Dedifferentiated amniotic fluid mesenchymal stem cell (primary cell): ENCODE measurements around the gene ACSBG1.
"Not testable (repeated sequence)": the region's sequence is repeated elsewhere in the genome, so short reads cannot be mapped to it uniquely, and the experiment has no call there.

Experiments used
- DNase-seq: peaks from one replicate; pipeline ENCODE4 v3.0.0-alpha.2; 2016; ENCODE audit errors: extremely low spot score

Gene ACSBG1

DNA sequence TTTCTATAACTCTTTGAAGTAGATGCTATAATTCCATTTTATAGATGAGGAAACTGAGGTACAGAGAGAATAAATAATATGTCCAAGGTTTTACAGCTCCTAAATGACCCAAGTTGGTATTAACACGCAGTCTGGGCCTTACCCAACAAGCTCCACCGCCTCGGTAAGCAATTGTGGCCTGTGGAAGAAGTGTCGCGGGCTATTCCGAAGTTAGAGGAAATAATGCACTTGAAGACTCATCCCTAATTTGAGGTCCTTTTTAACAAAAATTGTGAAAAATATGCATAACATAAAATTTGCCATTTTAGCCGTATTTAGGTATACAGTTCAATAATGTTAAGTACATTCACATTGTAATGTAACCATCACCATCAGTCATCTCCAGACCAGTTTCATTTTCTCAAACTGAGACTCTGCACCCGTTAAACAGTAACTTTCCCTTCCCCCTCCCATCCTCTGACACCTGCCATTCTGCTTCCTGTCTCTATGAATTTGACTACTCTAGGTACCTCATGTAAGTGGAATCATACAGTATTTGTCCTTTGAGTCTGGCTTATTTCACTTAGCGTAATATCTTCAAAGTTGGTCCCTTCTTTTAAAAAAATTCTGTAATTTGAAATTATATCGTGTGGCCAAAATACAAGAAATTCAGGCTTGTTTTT lies 67.0 kb downstream of the ACSBG1 start:
- DNase-seq, result no peak

GRCh38 chr15:78164010-78164409 lies 70.4 kb downstream of the ACSBG1 start:
- DNase-seq, result no peak

GRCh38 chr15:78162038-78162437 lies 72.3 kb downstream of the ACSBG1 start:
- DNase-seq, result no peak

DNA sequence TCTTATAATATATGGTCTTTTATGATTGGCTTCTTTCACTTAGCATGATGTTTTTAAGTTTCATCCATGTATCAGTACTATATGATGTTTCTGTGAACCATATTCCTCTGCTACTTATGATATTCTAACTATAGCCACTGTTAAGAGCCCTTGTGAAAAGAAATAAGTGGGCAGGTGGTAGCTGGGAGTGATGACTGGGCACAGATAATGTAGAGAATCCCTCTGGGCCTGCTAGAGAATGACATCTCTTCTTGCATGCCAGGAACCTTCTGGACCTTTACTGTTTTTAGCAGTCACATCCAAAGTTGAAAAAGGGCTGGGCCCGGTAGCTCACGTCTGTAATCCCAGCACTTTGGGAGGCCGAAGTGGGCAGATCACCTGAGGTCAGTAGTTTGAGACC lies 75.0 kb downstream of the ACSBG1 start:
- DNase-seq, result no peak

- DNase-seq, result no peak
Measured at GRCh38 chr15:78157203-78157602, 77.2 kb downstream of the ACSBG1 start.

- DNase-seq, result no peak
Measured at GRCh38 chr15:78156653-78157052, 77.7 kb downstream of the ACSBG1 start.

DNA sequence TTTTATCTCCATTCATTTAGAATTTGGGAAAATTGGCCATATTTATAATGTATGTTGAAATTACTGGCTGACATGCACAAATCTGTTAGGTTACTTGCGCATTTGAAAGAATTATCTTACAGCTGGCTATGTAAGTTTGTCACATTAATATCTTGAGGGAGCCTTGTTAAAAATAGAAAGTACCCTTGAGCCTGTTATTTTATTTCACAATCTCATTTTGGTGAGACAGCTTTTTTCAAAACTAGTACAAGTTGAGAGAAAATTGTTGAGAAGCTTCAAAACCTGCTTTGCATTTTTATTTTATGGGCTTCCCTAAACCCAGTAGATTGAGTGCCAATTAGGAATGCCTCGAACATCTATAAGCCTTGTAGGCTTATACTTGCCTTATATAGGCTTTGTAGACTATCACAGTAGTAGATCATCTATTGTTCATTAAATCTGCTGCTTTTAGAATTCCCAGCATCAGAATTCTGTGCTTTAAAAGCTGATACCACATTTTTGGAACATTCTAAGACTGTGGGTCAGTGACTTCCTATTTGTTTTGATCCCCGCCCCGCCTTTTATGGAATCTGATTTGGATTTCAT lies 78.9 kb downstream of the ACSBG1 start:
- no peak for DNase-seq

GRCh38 chr15:78154955-78155354 lies 79.4 kb downstream of the ACSBG1 start:
- DNase-seq, result no peak

DNA sequence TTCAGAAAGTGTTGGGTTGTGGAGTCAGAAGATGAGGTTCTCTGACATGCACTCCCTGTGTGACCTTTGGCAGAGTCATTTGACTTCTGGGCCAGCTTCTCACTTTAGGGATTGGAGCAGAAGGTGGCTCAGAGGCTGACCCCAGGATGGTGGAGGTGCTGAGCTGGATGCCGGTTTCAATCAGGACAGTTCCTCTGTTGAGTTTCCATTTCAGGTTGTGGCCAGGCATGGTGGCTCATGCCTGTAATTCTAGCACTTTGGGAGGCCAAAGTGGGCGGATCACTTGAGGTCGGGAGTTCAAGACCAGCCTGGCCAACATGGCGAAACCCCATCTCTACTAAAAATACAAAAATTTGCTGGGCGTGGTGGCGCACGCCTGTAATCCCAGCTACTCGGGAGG lies 83.3 kb downstream of the ACSBG1 start:
- DNase-seq, result not testable (repeated sequence)

DNA sequence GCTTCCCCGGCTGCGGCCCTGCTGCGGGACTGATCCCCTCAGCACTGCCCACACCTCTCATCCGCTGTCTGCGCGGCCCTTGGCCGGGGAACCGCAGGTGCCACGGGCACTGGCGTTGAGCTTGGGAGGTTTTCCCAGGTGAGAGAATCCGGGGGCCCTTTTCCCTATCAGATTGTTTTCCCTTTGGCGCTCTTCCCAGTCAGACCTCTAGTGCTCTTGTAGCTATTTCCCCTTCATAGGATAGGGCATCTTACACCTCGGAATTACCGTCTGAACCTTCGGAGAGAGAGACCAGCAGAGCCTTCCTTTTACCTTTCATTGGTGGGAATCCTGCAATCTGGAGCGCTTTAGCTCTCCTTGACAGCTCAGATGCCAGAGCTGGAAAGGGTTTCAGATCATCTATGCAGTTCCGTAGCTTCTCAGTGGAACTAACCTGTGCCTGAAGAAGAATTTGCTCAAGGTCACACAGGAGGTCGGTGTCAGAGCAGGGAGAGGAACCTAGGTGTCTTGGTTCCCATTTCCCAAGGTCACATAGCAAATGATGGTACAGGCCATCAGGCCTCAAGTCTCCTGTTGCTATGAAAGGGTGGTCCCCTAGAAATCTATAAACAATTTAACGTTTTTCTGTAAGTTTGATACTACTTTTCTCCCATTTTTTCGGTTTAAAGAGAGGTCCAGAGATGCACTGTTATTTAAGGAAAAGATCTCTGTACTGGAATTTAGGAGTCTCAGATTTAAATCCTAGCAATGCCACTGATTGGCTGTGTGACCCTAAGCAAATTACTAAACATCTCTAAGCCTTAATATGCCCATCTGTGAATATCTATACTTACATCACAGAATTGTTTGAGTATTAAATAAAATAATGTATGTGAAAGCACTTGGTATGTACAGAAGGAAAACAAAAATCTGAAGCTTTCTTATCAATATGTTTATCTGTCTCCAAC lies 84.3 kb downstream of the ACSBG1 start:
- DNase-seq, result no peak

- peak; percentile 97 for DNase-seq
Measured at GRCh38 chr15:78149068-78149804, 85.1 kb downstream of the ACSBG1 start, which contains the start of gene IDH3A. IDH3A (plus strand) TSS chr15:78149362; CDS start chr15:78149404, 42 bp downstream.

DNA sequence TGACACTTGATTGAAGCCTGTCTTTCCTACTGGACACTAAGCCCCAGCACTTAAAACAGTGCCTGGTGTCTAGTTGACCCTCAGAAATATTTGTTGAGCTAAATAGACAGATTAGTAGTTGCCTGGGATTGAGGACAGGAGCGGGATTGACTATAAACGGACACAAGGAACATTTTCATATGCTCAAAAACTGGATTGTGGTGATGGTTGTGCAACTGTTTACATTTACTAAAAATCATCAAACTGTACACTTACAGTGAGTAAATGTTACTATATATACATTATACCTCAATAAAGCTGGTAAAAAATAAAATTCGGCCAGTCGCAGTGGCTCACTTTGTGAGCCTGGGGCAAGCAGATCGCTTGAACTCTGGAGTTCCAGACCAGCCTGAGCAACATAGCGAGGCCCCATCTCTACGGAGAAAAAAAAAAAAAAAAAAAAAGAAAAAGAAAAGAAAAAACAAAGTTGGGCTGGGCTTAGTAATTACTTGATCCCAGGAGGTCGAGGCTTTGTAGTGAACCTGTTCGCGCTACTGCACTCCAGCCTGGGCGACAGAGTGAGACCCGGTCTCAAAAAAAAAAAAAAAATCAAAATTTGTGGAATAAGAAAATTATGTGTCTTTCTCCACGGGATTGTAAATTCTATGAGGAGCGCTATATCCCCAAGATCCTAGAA lies 85.8 kb downstream of the ACSBG1 start:
- DNase-seq, result no peak

DNA sequence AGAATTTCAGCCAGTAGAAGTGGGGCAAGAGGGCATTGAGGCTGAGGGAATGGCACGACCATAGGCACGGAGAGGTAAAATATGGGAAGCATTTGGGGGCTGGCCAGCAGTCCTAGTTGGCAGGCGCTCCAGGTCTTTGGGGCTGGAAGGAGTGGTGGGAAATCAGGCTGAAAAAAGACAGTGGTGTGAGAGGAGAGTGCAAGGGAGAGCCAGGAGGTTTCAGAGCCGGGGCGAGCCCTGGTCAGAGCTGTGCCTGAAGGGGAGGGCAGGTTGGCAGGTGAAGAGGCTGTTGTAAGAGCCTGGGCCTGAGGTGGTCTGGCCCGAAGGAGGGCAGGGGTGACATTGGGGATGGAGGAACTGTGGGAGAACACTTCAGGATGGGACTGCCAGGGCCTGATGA lies 86.8 kb downstream of the ACSBG1 start:
- no peak for DNase-seq

GRCh38 chr15:78146425-78147154 lies 87.8 kb downstream of the ACSBG1 start:
- DNase-seq, result no peak

DNA sequence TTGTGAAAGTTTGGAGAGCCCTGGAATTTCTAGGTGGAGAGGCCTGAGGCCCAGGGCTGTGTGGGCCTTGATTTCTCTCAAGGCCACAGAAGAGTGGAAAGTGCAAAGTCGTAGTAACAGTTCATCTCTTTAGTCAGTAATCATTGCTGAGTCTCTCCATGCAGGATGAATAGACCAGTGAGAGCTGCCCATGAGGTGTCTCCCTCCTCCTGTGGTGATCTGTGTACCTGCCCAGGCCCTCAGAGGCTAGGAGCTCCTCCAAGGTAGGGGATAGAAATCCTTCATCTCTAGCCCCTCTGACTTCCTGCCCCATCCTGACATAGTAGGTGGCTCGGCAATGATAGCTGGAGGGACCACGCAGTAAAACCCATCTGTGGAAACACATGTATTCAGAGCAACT lies 92.0 kb downstream of the ACSBG1 start:
- DNase-seq, result no peak

DNA sequence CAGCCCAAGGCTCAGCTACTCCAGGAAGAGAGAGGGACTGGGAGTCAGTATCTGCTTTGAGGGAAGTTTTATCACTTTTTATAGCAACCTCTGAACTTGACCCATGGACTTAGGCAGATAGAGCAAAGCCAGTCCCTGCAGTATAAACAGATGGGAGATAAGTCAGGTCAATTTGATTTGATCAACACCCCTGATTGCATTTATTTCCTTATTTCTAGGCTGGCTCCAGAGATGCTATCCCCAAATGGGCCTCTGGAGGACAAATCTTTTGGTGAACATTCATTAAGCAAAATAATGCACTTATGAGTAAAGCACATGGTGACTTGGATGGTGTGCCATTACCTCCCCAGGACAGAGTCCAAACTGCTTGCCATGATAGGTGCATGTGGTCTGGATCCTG lies 94.1 kb downstream of the ACSBG1 start:
- DNase-seq, result no peak

GRCh38 chr15:78139578-78139977 lies 94.8 kb downstream of the ACSBG1 start:
- no peak for DNase-seq

DNA sequence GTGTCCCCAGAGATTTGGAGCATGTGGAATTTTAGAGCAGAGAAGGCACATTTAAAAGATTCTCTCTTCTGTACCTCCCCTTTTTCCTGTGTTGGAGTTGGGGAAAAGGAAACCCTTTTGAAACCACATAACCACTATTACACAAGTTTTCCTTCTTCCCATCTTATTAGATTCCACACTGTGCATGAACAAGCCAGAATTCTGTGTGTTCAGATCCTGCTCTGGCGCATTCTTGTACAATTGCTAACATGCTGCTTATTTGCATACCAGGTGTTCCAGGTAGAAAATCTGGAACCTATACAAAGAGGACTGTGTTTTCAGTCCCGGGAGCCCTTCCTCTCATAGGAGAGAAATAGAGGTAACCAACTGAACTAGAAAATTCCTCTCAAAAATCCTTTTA lies 100.6 kb downstream of the ACSBG1 start:
- no peak for DNase-seq

DNA sequence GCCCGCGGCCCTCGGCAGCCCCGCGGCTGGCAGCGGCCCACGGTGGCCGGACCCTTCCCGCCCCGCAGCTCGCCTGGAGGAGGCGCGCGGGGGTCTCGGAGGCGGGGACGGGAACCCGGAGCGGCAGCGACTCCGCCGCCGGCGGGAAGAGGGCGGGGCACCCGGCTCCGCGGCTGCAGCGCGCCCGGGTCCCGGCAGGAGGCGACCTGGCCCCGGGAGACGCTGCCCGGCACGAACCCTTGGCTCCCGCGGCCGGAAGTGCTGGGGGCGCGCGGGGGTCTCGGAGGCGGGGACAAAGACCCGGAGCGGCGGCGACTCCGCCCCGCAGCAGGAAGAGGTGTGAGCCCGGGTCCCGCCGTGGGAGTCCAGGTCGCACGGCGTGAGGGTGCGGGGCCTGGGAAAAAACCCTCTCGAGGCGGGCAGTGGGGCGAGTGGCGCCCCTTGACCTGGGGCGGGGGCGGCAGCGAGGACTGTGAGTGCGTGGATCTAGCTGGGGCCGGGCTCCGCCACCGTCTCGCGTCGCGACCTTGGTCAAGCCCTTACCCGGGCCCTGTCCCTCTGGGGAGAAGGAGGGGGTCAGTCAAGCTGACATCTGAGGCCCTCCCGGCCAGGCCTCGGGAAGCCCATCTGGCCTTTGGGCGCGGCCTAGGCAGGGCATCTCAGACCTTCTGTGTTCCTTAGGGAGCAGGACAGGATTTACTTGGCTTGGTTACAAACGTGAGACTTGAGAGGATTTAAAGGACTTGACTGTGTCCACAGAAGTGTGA lies 102.9 kb downstream of the ACSBG1 start, which contains the start of gene CIB2:
TSS of gene CIB2 (minus strand) at position 151 of the 767 bp plus-strand sequence. CDS start 230 bp downstream, outside the sequence.
- peak; percentile 48 for DNase-seq
